Nephron progenitor cell (in vitro differentiated cells): Measurements from ENCODE around the gene RNF220.

Source experiments
- DNase-seq: peaks from one replicate; pipeline ENCODE4 v3.0.0; 2021
- H3K27ac Mint-ChIP-seq: 2 replicates; pipeline ENCODE4 v1.8.0; 2021; ENCODE audit warnings: mild to moderate bottlenecking, moderate library complexity, mixed read lengths
- H3K27me3 Mint-ChIP-seq: 2 replicates; pipeline ENCODE4 v1.8.0; 2021; ENCODE audit warnings: mild to moderate bottlenecking, low read depth, mixed read lengths; ENCODE audit not compliant: poor library complexity
- H3K36me3 Mint-ChIP-seq: 2 replicates; pipeline ENCODE4 v1.8.0; 2021; ENCODE audit warnings: low read depth, mixed read lengths
- H3K4me1 Mint-ChIP-seq: 2 replicates; pipeline ENCODE4 v1.8.0; 2021; ENCODE audit warnings: mixed read lengths
- H3K4me3 Mint-ChIP-seq: 2 replicates; pipeline ENCODE4 v1.8.0; 2021; ENCODE audit warnings: mild to moderate bottlenecking, moderate library complexity, mixed read lengths
- H3K9me3 Mint-ChIP-seq: 2 replicates; pipeline ENCODE4 v1.8.0; 2021; ENCODE audit warnings: mild to moderate bottlenecking, moderate library complexity, mixed read lengths
- CTCF ChIP-seq: fragments of 200-600 bp; sonication (generic); IDR thresholded peaks from 2 replicates; pipeline ENCODE4 v1.5.0; 2021; ENCODE audit warnings: antibody characterized with exemption

Gene RNF220

DNA sequence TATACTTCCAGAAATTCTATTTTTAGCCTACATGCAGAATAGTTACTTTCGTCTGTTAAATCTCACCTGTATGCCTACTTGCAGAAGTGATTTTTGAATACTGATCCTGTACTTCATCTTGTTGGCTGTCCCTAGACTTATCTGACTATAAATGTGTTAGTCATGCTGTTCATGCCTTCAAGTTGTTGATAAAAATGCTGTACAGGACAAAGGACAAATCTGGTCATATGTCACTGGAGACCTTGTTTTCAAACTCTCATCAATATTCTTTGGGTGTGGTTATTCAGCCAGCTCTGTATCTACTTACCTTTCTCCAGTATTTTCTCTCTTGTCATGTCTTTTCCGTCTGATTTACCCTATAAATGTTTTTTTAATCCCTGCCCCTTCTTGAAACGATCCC is 132.9 kb downstream of the RNF220 start:
- H3K4me1 Mint-ChIP-seq, result peaks cover 46% of the 10 kb centered on the region
- no peak overlapping the region for H3K27ac Mint-ChIP-seq
- TF ChIP-seq CTCF, result no peak
- no peak overlapping the region for H3K4me3 Mint-ChIP-seq
- no peak for DNase-seq
- H3K36me3 Mint-ChIP-seq, result no peaks in the 10 kb centered on the region
- H3K9me3 Mint-ChIP-seq, result no peaks in the 10 kb centered on the region
- H3K27me3 Mint-ChIP-seq, result peaks cover 15% of the 10 kb centered on the region

DNA sequence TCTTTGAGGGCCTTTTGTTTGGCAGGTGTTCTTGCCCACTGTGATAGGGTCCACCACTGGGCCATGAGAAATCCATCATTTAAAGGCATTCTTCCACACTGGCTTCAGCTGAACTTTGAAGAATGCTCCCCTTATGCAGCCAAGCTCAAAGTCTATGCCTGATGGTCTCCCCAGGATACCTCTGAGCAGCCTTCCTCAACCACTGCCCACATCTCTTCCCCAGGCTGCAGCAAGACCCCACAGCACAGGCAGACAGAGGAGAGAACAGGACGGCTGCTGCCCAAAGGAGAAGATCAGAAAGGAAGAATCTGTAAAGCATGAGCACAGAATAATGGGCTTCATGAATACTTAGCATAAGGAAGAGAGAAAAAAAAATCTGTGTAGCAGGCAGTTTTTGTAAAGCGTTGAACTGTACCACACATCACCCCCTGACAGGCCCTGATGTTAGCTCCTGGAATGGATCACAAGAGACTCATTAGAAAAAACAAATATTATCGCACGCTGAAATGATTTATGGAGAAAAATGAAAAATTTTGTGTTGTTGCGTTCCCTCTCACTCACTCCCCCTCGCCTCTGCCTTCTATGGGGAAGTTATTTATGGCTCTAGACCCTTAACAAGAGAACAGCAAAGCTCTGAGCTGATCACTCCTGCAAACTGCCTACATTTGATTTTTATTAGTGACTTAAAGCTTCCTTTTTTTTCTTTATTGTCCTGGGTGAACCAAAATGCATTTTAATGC is 135.1 kb downstream of the RNF220 start:
- Mint-ChIP-seq H3K4me1 (peaks cover 62% of the 10 kb centered on the region), H3K4me3 (no peak overlapping the region), H3K9me3 (no peaks in the 10 kb centered on the region), H3K27me3 (peaks cover 35% of the 10 kb centered on the region), H3K36me3 (no peaks in the 10 kb centered on the region), H3K27ac (no peak overlapping the region)
- no peak for TF ChIP-seq CTCF
- no peak for DNase-seq

GRCh38 chr1:44542420-44543063 is 137.5 kb downstream of the RNF220 start:
- no peaks in the 10 kb centered on the region for H3K9me3 Mint-ChIP-seq
- H3K4me1 Mint-ChIP-seq, result peaks cover 70% of the 10 kb centered on the region
- peaks cover 50% of the 10 kb centered on the region for H3K27me3 Mint-ChIP-seq
- peak overlapping the region; percentile 44 for H3K27ac Mint-ChIP-seq
- no peak for TF ChIP-seq CTCF
- peak overlapping the region; percentile 39 for H3K4me3 Mint-ChIP-seq
- DNase-seq, result no peak
- H3K36me3 Mint-ChIP-seq, result no peaks in the 10 kb centered on the region

DNA sequence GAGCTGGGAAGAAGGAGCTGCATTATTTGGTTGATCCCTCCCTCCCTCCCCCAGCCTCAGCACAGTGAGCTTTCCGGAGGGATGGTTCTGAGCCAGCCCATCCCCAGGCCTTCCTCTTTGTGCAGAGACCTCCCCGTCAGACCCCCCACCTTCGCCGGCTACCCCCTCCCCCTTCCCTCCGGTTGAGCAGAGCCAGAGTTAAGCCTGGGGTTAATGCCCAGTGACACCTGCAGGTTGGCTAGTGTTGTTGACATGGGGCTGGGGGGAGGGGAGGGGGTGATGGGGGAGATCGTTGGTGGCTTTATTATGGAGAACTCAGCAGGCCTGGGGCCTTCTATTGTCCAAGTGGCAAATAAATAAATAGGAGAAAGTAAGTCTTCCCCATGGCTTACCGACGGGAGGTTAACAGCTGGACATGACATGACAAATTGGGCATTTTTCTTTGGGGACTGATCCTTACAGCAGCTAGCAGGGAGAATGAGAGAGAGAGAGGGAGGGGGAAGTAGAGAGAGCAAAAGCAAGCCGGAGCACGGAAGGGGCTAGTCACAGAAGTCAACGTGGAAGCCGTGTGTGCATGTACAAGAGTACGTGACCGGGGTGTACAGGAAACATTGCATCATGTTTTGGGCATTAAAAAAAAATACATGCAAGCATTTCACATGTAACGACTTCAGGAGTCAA is 138.1 kb downstream of the RNF220 start:
- peaks cover 77% of the 10 kb centered on the region for H3K4me1 Mint-ChIP-seq
- no peak overlapping the region for H3K27ac Mint-ChIP-seq
- H3K4me3 Mint-ChIP-seq, result peak overlapping the region; percentile 15
- TF ChIP-seq CTCF, result no peak
- DNase-seq, result peak; percentile 64
- H3K9me3 Mint-ChIP-seq, result no peaks in the 10 kb centered on the region
- H3K36me3 Mint-ChIP-seq, result no peaks in the 10 kb centered on the region
- peaks cover 51% of the 10 kb centered on the region for H3K27me3 Mint-ChIP-seq

- Mint-ChIP-seq H3K36me3 (no peaks in the 10 kb centered on the region), H3K9me3 (no peaks in the 10 kb centered on the region), H3K27ac (no peak overlapping the region), H3K27me3 (peaks cover 55% of the 10 kb centered on the region), H3K4me3 (peak overlapping the region; percentile 16), H3K4me1 (peaks cover 79% of the 10 kb centered on the region)
- DNase-seq, result no peak
- TF ChIP-seq CTCF, result no peak
Observed at GRCh38 chr1:44543786-44544185, 138.7 kb downstream of the RNF220 start.
